WTC11 (cell line): ENCODE results near the gene ZNF521. TPM values are rescaled to one million over a fixed set of nuclear protein-coding genes. Genes with fewer than 3 reads are reported as not detected.

Source experiments
- ATAC-seq: fragments of 200-7000 bp; cut with Tn5 transposase; 2 replicates; pipeline ENCODE4 v1.10.0; 2021; ENCODE audit warnings: mild to moderate bottlenecking, moderate library complexity
- CTCF ChIA-PET: fragments of 300-600 bp; sonication (Branson Sonifier 250); formaldehyde crosslinking; loops from one replicate; lab custom pipeline; 2021; ENCODE audit warnings: antibody characterized with exemption; lab: Charles Lee
- POLR2A ChIA-PET: fragments of 350-600 bp; sonication (Branson Sonifier 250); formaldehyde crosslinking; loops from one replicate; lab custom pipeline; 2021; ENCODE audit warnings: antibody characterized with exemption; lab: Charles Lee
- DNase-seq: peaks from one replicate; pipeline ENCODE4 v3.0.0; 2021; ENCODE audit warnings: low spot score
- H3K27ac Mint-ChIP-seq: 2 replicates; pipeline ENCODE4 v1.8.0; 2021; ENCODE audit warnings: mixed read lengths
- H3K27me3 Mint-ChIP-seq: 2 replicates; pipeline ENCODE4 v1.8.0; 2021; ENCODE audit warnings: low read depth, mild to moderate bottlenecking, moderate library complexity, mixed read lengths
- H3K36me3 Mint-ChIP-seq: 2 replicates; pipeline ENCODE4 v1.8.0; 2021; ENCODE audit warnings: mixed read lengths
- H3K4me1 Mint-ChIP-seq: 2 replicates; pipeline ENCODE4 v1.8.0; 2022; ENCODE audit warnings: mixed read lengths
- H3K4me3 Mint-ChIP-seq: 2 replicates; pipeline ENCODE4 v1.8.0; 2021; ENCODE audit warnings: mild to moderate bottlenecking, moderate library complexity, mixed read lengths
- H3K9me3 Mint-ChIP-seq: 2 replicates; pipeline ENCODE4 v1.8.0; 2021; ENCODE audit warnings: mixed read lengths
- ATF1 ChIP-seq: sonication (generic); formaldehyde crosslinking; IDR thresholded peaks from 2 replicates; pipeline ENCODE4 v1.8.1; 2023; ENCODE audit warnings: mild to moderate bottlenecking, moderate library complexity, missing genetic modification reagents
- EMX1 ChIP-seq: fragments of 250-450 bp; sonication (Bioruptor Pico); IDR thresholded peaks from 2 replicates; pipeline ENCODE4 v1.8.0; 2021; ENCODE audit warnings: mild to moderate bottlenecking
- GTF2I ChIP-seq: fragments of 250-450 bp; sonication (Bioruptor Pico); conservative IDR thresholded peaks from 2 replicates; pipeline ENCODE4 v1.4.0; 2021; ENCODE audit warnings: mild to moderate bottlenecking
- HMGA2 ChIP-seq: fragments of 250-450 bp; sonication (Bioruptor Pico); IDR thresholded peaks from 2 replicates; pipeline ENCODE4 v1.4.0; 2021; ENCODE audit warnings: mild to moderate bottlenecking, moderate library complexity
- NFATC4 ChIP-seq: fragments of 250-450 bp; sonication (Bioruptor Pico); IDR thresholded peaks from 2 replicates; pipeline ENCODE4 v1.9.0; 2021; ENCODE audit warnings: mild to moderate bottlenecking
- NFYB ChIP-seq: sonication (generic); formaldehyde crosslinking; conservative IDR thresholded peaks from 2 replicates; pipeline ENCODE4 v1.8.0; 2022; ENCODE audit warnings: low read depth, missing genetic modification reagents
- PREB ChIP-seq: sonication (generic); formaldehyde crosslinking; IDR thresholded peaks from 2 replicates; pipeline ENCODE4 v1.8.1; 2022; ENCODE audit warnings: mild to moderate bottlenecking, missing genetic modification reagents, moderate library complexity, borderline replicate concordance
- RORB ChIP-seq: fragments of 250-450 bp; sonication (Bioruptor Pico); IDR thresholded peaks from 2 replicates; pipeline ENCODE4 v1.9.0; 2021; ENCODE audit warnings: mild to moderate bottlenecking
- SMAD3 ChIP-seq: sonication (generic); formaldehyde crosslinking; IDR thresholded peaks from 2 replicates; pipeline ENCODE4 v1.8.0; 2022; ENCODE audit warnings: missing genetic modification reagents, mild to moderate bottlenecking, borderline replicate concordance
- SOX15 ChIP-seq: fragments of 250-450 bp; sonication (Bioruptor Pico); IDR thresholded peaks from 2 replicates; pipeline ENCODE4 v1.9.0; 2021; ENCODE audit warnings: mild to moderate bottlenecking
- SP1 ChIP-seq: sonication (generic); formaldehyde crosslinking; conservative IDR thresholded peaks from 2 replicates; pipeline ENCODE4 v1.8.1; 2022; ENCODE audit warnings: missing genetic modification reagents
- TCF7 ChIP-seq: sonication (generic); formaldehyde crosslinking; IDR thresholded peaks from 2 replicates; pipeline ENCODE4 v1.8.0; 2022; ENCODE audit warnings: mild to moderate bottlenecking, low read depth, missing genetic modification reagents, moderate library complexity
- ZBTB21 ChIP-seq: sonication (generic); formaldehyde crosslinking; IDR thresholded peaks from 2 replicates; pipeline ENCODE4 v1.8.1; 2023; ENCODE audit warnings: mild to moderate bottlenecking, missing genetic modification reagents, borderline replicate concordance
- ZMAT4 ChIP-seq: fragments of 250-450 bp; sonication (Bioruptor Pico); IDR thresholded peaks from 2 replicates; pipeline ENCODE4 v1.9.0; 2021; ENCODE audit warnings: mild to moderate bottlenecking
- ZNF121 ChIP-seq: sonication (generic); formaldehyde crosslinking; IDR thresholded peaks from 2 replicates; pipeline ENCODE4 v1.8.0; 2023; ENCODE audit warnings: missing genetic modification reagents
- ZNF138 ChIP-seq: sonication (generic); formaldehyde crosslinking; conservative IDR thresholded peaks from 2 replicates; pipeline ENCODE4 v1.8.1; 2022; ENCODE audit warnings: mild to moderate bottlenecking, moderate library complexity, missing genetic modification reagents
- ZNF219 ChIP-seq: sonication (generic); formaldehyde crosslinking; IDR thresholded peaks from 2 replicates; pipeline ENCODE4 v1.8.0; 2023; ENCODE audit warnings: missing genetic modification reagents, mild to moderate bottlenecking, borderline replicate concordance
- ZNF232 ChIP-seq: sonication (generic); formaldehyde crosslinking; IDR thresholded peaks from 2 replicates; pipeline ENCODE4 v1.8.0; 2022; ENCODE audit warnings: mild to moderate bottlenecking, missing genetic modification reagents
- ZNF263 ChIP-seq: sonication (generic); formaldehyde crosslinking; IDR thresholded peaks from 2 replicates; pipeline ENCODE4 v1.8.1; 2022; ENCODE audit warnings: low read depth, mild to moderate bottlenecking, moderate library complexity, missing genetic modification reagents
- ZNF423 ChIP-seq: fragments of 250-450 bp; sonication (Bioruptor Pico); IDR thresholded peaks from 2 replicates; pipeline ENCODE4 v2.1.2; 2022; ENCODE audit warnings: mild to moderate bottlenecking, moderate library complexity
- ZNF512 ChIP-seq: sonication (generic); formaldehyde crosslinking; IDR thresholded peaks from 2 replicates; pipeline ENCODE4 v1.8.1; 2022; ENCODE audit warnings: missing genetic modification reagents, borderline replicate concordance
- total RNA-seq: library from RNA; stranded (reverse); gene quantifications from 3 replicates; pipeline ENCODE4 v1.2.3, GENCODE V29; 2021
- TF ChIP-seq, protein P1 (sequence below): sonication (generic); formaldehyde crosslinking; IDR thresholded peaks from 2 replicates; pipeline ENCODE4 v1.8.1; 2023; ENCODE audit warnings: mild to moderate bottlenecking, moderate library complexity, missing genetic modification reagents
- TF ChIP-seq, protein P2 (sequence below): fragments of 250-450 bp; sonication (Bioruptor Pico); conservative IDR thresholded peaks from 2 replicates; pipeline ENCODE4 v1.9.0; 2021; ENCODE audit warnings: mild to moderate bottlenecking
- TF ChIP-seq, protein P3 (sequence below): sonication (generic); formaldehyde crosslinking; IDR thresholded peaks from 2 replicates; pipeline ENCODE4 v1.8.1; 2023; ENCODE audit warnings: mild to moderate bottlenecking, missing genetic modification reagents

The ZNF521 gene
- total RNA-seq, 1 experiment from 2014 or later, result 15.3 TPM

GRCh38 chr18:25261768-25262167 lies 90.2 kb downstream of the ZNF521 start (continued):
- TF ChIP-seq, protein P1, sequence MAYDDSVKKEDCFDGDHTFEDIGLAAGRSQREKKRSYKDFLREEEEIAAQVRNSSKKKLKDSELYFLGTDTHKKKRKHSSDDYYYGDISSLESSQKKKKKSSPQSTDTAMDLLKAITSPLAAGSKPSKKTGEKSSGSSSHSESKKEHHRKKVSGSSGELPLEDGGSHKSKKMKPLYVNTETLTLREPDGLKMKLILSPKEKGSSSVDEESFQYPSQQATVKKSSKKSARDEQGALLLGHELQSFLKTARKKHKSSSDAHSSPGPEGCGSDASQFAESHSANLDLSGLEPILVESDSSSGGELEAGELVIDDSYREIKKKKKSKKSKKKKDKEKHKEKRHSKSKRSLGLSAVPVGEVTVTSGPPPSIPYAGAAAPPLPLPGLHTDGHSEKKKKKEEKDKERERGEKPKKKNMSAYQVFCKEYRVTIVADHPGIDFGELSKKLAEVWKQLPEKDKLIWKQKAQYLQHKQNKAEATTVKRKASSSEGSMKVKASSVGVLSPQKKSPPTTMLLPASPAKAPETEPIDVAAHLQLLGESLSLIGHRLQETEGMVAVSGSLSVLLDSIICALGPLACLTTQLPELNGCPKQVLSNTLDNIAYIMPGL (CRISPR knock-in tag), result no peak
- no peak for TF ChIP-seq HMGA2 (CRISPR knock-in tag)

GRCh38 chr18:25256439-25256838 lies 95.5 kb downstream of the ZNF521 start:
- Mint-ChIP-seq H3K27me3 (peaks cover 11% of the 10 kb centered on the region; the same call in 1 of the 2 replicates), H3K9me3 (no peaks in the 10 kb centered on the region), H3K4me3 (no peak overlapping the region), H3K4me1 (peaks cover 8% of the 10 kb centered on the region), H3K36me3 (no peaks in the 10 kb centered on the region), H3K27ac (0 out of 2 replicates have a peak overlapping the region, but pooled peaks have one; percentile 64)
- peak; percentile 66 for ATAC-seq
- CTCF ChIA-PET, result no interaction called here
- no peak for TF ChIP-seq ZBTB21 (CRISPR knock-in tag)
- TF ChIP-seq EMX1 (CRISPR knock-in tag), result no peak
- no peak for TF ChIP-seq ZNF423 (CRISPR knock-in tag)
- no peak for TF ChIP-seq PREB (CRISPR knock-in tag)
- no peak for TF ChIP-seq GTF2I (CRISPR knock-in tag)
- TF ChIP-seq TCF7 (CRISPR knock-in tag), result no peak
- TF ChIP-seq NFYB (CRISPR knock-in tag), result no peak
- no peak for TF ChIP-seq SOX15 (CRISPR knock-in tag)
- no peak for TF ChIP-seq ZNF138 (CRISPR knock-in tag)
- TF ChIP-seq, protein P2, sequence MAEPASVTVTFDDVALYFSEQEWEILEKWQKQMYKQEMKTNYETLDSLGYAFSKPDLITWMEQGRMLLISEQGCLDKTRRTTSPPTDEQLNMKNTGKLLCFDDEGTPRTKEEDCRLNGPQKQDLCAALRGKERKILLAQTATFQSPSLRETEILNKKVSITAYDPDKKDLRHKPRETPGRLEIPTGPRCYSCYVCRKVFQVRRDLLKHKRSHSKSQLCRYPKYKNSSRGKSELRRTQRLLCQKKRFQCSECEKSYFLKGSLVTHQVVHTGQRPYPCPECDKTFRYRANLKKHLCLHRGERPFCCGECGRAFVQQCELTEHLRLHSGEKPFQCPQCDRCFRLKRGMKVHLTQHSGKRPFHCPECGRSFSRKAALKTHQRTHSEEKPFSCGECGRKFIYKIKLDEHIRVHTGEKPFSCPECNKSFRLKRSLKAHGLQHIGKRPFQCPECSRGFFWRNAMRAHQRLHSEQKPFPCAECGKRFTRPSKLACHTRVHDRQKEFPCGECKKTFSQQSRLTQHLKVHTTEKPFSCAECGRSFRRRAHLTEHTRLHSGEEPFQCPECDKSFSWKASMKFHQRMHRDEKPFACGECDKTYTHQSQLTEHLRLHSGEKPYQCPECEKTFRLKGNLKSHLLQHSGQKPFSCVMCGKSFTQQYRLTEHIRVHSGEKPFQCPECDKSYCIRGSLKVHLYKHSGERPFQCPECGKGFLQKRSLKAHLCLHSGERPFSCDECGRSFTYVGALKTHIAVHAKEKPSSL, result no peak
- no peak for TF ChIP-seq ATF1 (CRISPR knock-in tag)
- TF ChIP-seq NFATC4, result no peak
- TF ChIP-seq, protein P3, sequence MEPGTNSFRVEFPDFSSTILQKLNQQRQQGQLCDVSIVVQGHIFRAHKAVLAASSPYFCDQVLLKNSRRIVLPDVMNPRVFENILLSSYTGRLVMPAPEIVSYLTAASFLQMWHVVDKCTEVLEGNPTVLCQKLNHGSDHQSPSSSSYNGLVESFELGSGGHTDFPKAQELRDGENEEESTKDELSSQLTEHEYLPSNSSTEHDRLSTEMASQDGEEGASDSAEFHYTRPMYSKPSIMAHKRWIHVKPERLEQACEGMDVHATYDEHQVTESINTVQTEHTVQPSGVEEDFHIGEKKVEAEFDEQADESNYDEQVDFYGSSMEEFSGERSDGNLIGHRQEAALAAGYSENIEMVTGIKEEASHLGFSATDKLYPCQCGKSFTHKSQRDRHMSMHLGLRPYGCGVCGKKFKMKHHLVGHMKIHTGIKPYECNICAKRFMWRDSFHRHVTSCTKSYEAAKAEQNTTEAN (CRISPR knock-in tag), result no peak
- TF ChIP-seq SP1, result no peak
- no peak for TF ChIP-seq ZNF121
- DNase-seq, result no peak
- POLR2A ChIA-PET, result no interaction called here

- no peaks in the 10 kb centered on the region for H3K9me3 Mint-ChIP-seq
- CTCF ChIA-PET, result no interaction called here
- H3K4me3 Mint-ChIP-seq, result no peak overlapping the region
- no peaks in the 10 kb centered on the region for H3K36me3 Mint-ChIP-seq
- H3K4me1 Mint-ChIP-seq, result peaks cover 6% of the 10 kb centered on the region
- POLR2A ChIA-PET, result no interaction called here
- no peaks in the 10 kb centered on the region for H3K27me3 Mint-ChIP-seq
- DNase-seq (no peak), ATAC-seq (no peak)
- H3K27ac Mint-ChIP-seq, result no peak overlapping the region
- TF ChIP-seq ZNF232 (CRISPR knock-in tag) (no peak), SMAD3 (CRISPR knock-in tag) (no peak), ZBTB21 (CRISPR knock-in tag) (no peak), ZNF219 (CRISPR knock-in tag) (no peak), GTF2I (CRISPR knock-in tag) (no peak), ZNF512 (CRISPR knock-in tag) (no peak), ZNF263 (CRISPR knock-in tag) (no peak), ZMAT4 (CRISPR knock-in tag) (no peak), RORB (CRISPR knock-in tag) (no peak)
These were observed 98.2 kb downstream of the ZNF521 start for GRCh38 chr18:25253779-25254178.
